ACC112 (cell line): ENCODE measurements around the gene CLIP2.

ENCODE experiments used
- H2AFZ ChIP-seq: fragments of 200-600 bp; sonication (generic); one replicate; pipeline ENCODE4 v1.6.0; 2017; ENCODE audit warnings: antibody characterized with exemption, low read length; ENCODE audit not compliant: unreplicated experiment
- H3K27ac ChIP-seq: fragments of 200-600 bp; sonication (generic); 2 replicates; pipeline ENCODE4 v1.5.1; 2014; ENCODE audit warnings: low read depth, mild to moderate bottlenecking, antibody characterized with exemption, low read length, moderate library complexity
- H3K27me3 ChIP-seq: fragments of 200-600 bp; sonication (generic); 2 replicates; pipeline ENCODE4 v1.6.1; 2014; ENCODE audit warnings: mild to moderate bottlenecking, antibody characterized with exemption, low read length, moderate library complexity, mixed read lengths; ENCODE audit not compliant: insufficient read depth
- H3K36me3 ChIP-seq: fragments of 200-600 bp; sonication (generic); 2 replicates; pipeline ENCODE4 v1.6.1; 2016; ENCODE audit warnings: mild to moderate bottlenecking, antibody characterized with exemption, low read length, moderate library complexity, mixed read lengths; ENCODE audit not compliant: insufficient read depth
- H3K4me1 ChIP-seq: fragments of 200-600 bp; sonication (generic); one replicate; pipeline ENCODE4 v1.6.1; 2016; ENCODE audit warnings: low read length, mixed read lengths; ENCODE audit not compliant: insufficient read depth, unreplicated experiment, control insufficient read depth
- H3K4me3 ChIP-seq: fragments of 200-600 bp; sonication (generic); 2 replicates; pipeline ENCODE4 v1.5.1; 2014; ENCODE audit warnings: mild to moderate bottlenecking, low read depth, low read length
- H3K79me2 ChIP-seq: fragments of 200-600 bp; sonication (generic); one replicate; pipeline ENCODE4 v1.6.0; 2016; ENCODE audit warnings: low read length; ENCODE audit not compliant: control insufficient read depth, unreplicated experiment, insufficient read depth

Gene CLIP2

DNA sequence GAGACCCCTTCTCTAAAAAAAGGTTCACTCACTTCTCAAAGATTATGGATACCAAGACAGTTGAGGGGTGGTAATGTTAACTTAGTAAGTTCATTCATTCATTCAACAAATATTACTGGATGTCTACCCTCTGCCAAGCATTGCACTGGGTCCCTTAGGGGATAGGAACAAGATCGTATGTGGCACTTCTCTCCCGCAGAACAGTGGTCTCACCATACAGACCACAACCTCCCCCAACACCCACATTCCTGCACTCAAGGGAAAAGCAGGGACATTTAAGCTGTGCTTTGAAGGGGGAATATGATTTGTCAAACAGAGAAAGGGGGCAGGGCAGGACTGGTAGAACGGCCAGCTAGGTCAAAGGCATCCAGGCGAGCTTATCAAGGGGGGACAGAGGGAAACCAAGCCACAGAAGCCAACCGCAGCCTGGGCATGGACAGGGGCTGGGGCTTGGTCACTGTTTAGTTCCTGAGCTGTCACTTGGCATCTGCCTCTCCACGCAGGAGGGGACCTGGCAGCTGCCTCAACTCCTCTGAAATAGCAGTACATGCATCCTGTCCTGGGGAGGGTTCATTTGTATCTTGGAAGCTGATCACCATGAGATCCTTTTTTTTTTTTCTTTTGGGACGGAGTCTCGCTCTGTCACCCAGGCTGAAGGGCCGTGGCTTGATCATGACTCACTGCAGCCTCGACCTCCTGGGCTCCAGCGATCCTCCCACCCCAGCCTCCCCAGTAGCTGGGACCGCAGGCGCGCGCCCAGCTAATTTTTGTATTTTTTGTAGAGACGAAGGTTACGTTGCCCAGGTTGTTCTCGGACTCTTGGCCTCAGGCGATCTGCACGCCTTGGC, 949 bp upstream of the CLIP2 start:
- H3K27ac ChIP-seq = no peak overlapping the region; the same call in 1 of the 2 replicates
- H3K27me3 ChIP-seq = no peaks in the 10 kb centered on the region
- peaks cover 28% of the 10 kb centered on the region for H3K79me2 ChIP-seq
- H2AFZ ChIP-seq = peak overlapping the region; percentile 61
- no peaks in the 10 kb centered on the region for H3K36me3 ChIP-seq
- H3K4me1 ChIP-seq = peaks cover 3% of the 10 kb centered on the region
- H3K4me3 ChIP-seq = peak overlapping the region; percentile 75

DNA sequence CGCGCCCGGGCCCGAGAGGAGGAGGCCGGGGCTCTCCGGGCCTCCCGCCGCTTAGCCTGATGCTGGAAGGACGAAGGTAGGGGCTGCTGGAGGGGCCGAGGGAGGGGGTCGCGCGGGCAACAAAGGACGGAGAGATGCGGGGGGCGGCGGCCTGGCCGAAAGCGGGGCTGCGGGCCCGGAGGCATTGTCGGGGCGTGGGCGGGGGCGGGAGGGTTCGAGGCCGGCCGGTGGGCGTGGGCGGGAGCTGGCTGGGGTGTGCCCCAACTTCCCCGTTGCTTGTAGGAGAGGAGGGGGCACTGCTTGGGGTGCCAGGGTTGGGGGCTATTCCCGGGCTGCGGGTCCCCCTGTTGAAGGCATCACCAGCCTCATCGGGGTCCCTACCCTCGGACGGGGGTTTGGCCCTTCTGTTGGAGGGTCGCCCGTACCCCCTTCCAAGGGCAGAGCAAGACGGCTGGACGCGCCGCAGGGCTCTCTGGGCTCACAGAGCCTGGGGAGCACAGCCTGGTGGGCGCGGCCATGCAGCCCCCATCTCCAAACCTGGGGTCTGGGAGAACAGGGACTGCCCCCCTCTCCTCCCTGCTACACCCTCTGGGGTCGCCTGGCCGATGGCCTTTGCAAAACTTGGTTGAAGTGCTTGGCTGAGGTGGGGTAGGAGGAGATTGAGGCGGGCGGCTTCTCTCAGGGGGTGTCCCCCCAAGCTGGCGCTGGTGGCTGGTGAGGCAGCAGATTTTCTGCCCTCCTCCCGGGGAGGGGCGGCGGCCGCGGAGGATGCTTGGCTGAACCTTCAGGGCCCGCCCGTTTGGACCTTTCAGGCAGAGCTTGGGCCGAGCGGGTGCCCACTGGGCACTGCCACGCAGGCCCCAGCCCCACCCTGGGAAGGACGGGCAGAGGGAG, 699 bp downstream of the CLIP2 start:
- peaks cover 12% of the 10 kb centered on the region for H3K4me1 ChIP-seq
- H3K27ac ChIP-seq = peak overlapping the region; percentile 54; the same call in 1 of the 2 replicates
- H3K36me3 ChIP-seq = no peaks in the 10 kb centered on the region
- H2AFZ ChIP-seq = peak overlapping the region; percentile 66
- H3K27me3 ChIP-seq = no peaks in the 10 kb centered on the region
- peaks cover 43% of the 10 kb centered on the region for H3K79me2 ChIP-seq
- H3K4me3 ChIP-seq = peak overlapping the region; percentile 100

DNA sequence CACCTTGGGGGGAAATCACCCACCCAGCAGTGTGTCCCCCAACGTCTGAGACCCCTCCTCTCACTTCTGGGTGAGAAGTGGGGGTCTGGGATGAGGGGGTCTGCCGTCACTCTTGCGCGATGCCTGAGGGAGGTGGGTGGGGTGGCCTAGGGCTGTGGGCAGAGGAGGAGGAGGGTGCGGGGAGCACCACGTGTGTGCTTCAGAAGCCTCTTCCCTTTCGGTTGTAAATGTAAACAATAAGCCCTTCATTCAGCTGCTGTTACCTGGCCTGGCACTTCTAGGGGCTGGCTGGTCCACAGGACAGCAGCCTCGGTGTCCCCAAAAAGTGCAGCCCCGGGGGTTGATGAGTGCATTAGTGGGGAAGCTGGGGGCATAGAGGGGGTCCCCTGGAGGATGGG, 1.3 kb downstream of the CLIP2 start:
- Histone ChIP-seq H2AFZ (no peak overlapping the region), H3K79me2 (peaks cover 50% of the 10 kb centered on the region), H3K4me1 (peaks cover 12% of the 10 kb centered on the region), H3K4me3 (peak overlapping the region; percentile 100), H3K27me3 (no peaks in the 10 kb centered on the region), H3K27ac (no peak overlapping the region), H3K36me3 (no peaks in the 10 kb centered on the region)

DNA sequence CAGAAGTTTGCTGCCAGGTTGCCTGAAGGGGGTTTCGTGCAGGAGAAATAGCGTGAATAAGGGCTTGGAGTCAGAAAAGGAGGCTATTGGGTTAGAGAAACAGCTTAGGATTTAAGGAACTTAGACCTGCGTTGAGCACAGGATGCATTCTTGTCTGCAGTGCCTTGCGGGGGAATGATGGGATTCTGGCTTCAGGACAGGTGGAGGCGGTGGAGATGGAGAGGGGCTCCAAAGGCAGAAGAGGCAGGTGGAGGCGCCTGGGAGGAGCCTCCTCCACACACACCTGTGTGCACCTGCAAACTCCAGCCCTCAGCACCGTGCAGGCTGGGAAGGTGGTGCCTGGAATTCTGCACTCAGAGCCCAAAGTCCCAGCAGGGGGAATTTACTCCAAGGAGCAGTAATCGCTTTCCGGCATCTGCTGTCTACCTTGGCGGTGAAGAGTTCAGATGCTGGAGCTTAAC, 1.8 kb downstream of the CLIP2 start:
- Histone ChIP-seq H2AFZ (no peak overlapping the region), H3K27ac (no peak overlapping the region), H3K4me3 (peak overlapping the region; percentile 100), H3K27me3 (no peaks in the 10 kb centered on the region), H3K4me1 (peaks cover 12% of the 10 kb centered on the region), H3K36me3 (no peaks in the 10 kb centered on the region), H3K79me2 (peaks cover 52% of the 10 kb centered on the region)

DNA sequence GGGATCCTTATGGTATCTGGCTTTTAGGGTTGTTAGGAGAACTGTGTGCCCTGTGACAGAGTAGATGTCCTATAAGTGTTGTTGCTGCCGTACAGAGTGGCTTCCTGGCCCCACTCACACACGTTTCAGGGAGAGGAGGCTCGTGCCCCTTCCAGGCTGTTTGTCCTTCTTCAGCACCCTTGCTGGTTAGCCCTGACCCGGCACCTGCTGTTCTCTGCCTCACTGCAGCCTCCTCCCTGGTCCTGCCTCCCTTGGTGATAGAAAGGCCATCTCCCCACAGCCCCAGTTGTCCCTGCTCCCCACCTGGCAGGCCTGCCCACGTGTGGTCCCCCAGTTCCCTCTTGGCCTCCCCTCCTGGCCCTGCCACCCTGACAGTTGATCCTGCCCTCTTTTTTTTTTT, 2.3 kb downstream of the CLIP2 start:
- no peaks in the 10 kb centered on the region for H3K27me3 ChIP-seq
- no peak overlapping the region for H3K4me3 ChIP-seq
- H3K4me1 ChIP-seq = peaks cover 12% of the 10 kb centered on the region
- no peak overlapping the region for H3K27ac ChIP-seq
- no peak overlapping the region for H2AFZ ChIP-seq
- peaks cover 52% of the 10 kb centered on the region for H3K79me2 ChIP-seq
- no peaks in the 10 kb centered on the region for H3K36me3 ChIP-seq

DNA sequence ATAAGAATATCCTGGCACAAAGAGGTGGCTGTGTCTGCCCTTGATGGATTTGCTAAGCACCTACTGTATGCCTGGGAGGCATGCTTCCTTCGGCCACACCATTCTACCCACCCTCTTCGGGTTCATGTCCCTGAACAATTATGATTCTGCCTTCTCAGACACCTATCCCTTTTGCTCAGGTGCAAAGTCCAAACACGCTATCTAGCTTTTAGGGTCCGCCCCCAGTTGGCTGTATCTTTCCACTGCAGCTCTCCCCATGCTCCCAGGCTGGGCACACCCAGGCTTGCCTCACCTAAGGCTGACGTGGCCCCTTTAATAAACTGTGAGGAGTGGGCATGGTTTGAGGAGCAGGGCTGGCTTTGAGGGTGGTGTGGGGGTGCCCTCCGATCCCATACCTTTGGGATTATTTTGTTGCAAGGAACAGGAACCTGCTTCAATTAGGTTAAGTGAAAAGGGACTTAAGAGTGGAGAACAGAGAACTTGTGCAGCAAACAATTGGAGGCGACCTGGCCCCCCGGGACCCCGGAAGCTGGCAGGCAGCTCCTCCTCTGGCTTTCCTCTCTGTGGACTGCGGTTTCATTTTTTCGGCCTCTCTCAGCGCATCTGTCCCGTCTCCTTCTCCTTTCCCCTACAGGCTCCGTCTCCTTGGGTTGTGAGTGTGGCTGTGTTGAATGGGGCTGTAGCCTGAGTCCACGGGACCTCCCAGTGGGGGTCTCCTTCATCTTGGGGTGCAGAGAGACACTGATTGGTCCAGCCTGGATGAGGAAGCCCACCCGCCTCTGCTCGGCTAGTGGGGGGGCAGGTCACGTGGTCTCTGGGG, 3.8 kb downstream of the CLIP2 start:
- Histone ChIP-seq H3K4me1 (peaks cover 12% of the 10 kb centered on the region), H3K36me3 (no peaks in the 10 kb centered on the region), H3K27ac (no peak overlapping the region), H3K79me2 (peaks cover 63% of the 10 kb centered on the region), H3K27me3 (no peaks in the 10 kb centered on the region), H3K4me3 (no peak overlapping the region), H2AFZ (no peak overlapping the region)

DNA sequence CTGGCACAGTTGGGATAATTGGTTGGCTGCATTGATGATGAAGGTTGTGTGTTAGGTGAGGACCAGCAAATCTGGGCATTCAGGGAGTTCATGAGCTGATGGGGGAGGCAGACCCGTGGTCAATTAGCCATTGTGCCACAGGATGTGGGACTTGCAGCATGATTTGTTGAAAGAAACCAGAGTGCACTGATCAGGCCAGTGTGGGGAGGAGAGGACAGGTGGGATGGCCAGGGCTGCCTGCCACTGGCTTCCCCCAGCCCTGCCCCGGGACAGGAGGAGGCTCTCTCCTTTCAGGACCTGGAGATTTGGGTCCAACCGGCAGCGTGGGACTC, 4.3 kb downstream of the CLIP2 start:
- no peaks in the 10 kb centered on the region for H3K36me3 ChIP-seq
- H3K79me2 ChIP-seq = peaks cover 63% of the 10 kb centered on the region
- H2AFZ ChIP-seq = no peak overlapping the region
- H3K4me1 ChIP-seq = peaks cover 12% of the 10 kb centered on the region
- H3K4me3 ChIP-seq = no peak overlapping the region
- H3K27me3 ChIP-seq = no peaks in the 10 kb centered on the region
- H3K27ac ChIP-seq = no peak overlapping the region

DNA sequence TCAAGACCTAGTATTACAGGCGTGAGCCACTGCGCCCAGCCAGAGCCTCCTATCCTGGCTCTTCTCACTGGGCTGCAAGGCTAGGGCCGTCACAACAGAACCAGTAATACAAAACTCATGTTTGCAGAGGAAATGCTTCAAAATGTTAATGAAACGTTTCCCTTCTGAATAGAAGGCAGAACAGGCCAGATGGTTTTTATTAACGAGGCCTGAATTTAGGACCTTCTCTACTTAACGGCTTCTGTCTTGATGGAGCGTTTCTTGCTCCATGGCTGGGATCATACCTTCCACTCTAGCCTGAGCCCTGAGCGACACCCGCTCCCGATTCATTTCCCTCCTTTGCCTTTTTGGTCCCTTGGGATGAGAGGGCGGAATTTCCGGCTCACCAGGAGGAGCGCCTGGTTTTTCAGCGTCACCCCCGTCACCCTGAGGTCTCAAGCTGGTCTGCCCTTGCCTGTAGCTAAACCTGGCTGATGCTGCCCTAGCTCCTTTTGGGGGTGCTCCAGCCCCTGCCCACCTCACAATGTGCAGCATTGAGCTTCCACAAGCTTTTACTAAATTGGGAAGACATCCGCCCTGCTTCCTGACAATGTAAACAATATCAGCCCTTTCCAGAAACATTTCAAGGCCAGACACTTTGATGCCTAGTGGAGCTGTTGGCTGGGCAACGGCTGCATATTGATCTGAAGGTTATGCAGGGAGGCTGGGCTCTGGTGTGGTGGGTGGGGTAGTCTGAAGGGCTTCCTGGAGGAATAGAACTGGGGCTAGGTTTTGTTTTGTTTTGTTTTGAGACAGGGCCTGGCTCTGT, 5.2 kb downstream of the CLIP2 start:
- Histone ChIP-seq H3K27me3 (no peaks in the 10 kb centered on the region), H3K36me3 (no peaks in the 10 kb centered on the region), H3K79me2 (peaks cover 66% of the 10 kb centered on the region), H3K4me1 (peaks cover 8% of the 10 kb centered on the region), H3K4me3 (peak overlapping the region; percentile 51), H2AFZ (no peak overlapping the region), H3K27ac (peak overlapping the region; percentile 35; the same call in 1 of the 2 replicates)

DNA sequence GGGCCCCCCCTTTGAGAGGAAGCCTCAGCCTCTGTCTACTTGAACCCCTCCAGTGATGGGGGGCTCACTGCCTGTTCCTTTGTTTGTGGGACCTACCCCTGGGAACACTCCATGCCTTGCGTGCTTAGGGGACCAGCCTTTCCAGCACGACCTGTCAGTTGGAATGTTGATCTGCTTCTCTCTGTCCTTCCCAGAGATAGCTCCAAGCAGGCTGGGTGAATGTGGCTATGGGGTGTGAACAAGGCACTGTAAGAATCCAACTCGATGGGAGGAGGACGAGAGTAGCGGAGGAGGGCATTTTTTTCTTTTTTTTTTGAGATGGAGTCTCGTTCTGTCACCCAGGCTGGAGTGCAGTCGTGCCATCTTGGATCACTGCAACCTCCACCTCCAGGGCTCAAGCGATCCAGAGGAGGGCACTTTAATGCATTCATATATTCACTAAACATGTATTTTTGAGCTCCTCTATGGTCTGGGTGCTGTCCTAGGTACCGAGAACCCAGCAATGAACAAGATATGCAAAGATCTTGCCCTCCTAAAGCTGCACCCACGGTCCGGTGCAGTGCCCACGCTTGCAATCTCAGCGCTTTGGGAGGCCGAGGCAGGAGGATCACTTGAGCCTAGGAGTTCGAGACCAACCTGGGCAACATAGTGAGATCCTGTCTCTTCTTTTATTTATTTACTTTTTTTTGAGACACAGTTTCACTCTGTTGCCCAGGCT, 8.5 kb downstream of the CLIP2 start:
- Histone ChIP-seq H3K4me3 (no peak overlapping the region), H3K4me1 (peaks cover 8% of the 10 kb centered on the region), H3K27ac (no peak overlapping the region), H2AFZ (no peak overlapping the region), H3K36me3 (no peaks in the 10 kb centered on the region), H3K79me2 (peaks cover 53% of the 10 kb centered on the region), H3K27me3 (no peaks in the 10 kb centered on the region)
